Heart left ventricle (tissue), 16 donors: Measurements from ENCODE around the gene ABCC4. TPM values are rescaled to one million over a fixed set of nuclear protein-coding genes. Genes with fewer than 3 reads are reported as not detected.

ENCODE experiments used
- ATAC-seq, 4 donors: fragments of 200-7000 bp; cut with Tn5 transposase; one replicate each; pipeline ENCODE4 v1.9.1; 2020 to 2022; ENCODE audit warnings: moderate library complexity in 4 of 4, mild to moderate bottlenecking in 3 of 4, moderate number of reproducible peaks in 1 of 4
- DNase-seq, 5 donors: peaks; one replicate each; pipeline ENCODE4 v3.0.0-alpha.2; 2020
- H3K27ac ChIP-seq, 12 donors: fragments of 200-600 bp; sonication (generic) in 4 of 12; one replicate each; pipeline versions ENCODE4 v1.5.0 to v1.8.0; 2016 to 2022; ENCODE audit warnings: mild to moderate bottlenecking in 2 of 12
- H3K27me3 ChIP-seq, 9 donors: fragments of 200-600 bp; sonication (generic) in 2 of 9; one replicate each; pipeline versions ENCODE4 v1.5.1 to v1.8.0; 2016 to 2022; ENCODE audit warnings: mild to moderate bottlenecking in 3 of 9
- H3K36me3 ChIP-seq, 9 donors: fragments of 200-600 bp; sonication (generic) in 2 of 9; one replicate each; pipeline versions ENCODE4 v1.5.0 to v1.8.0; 2018 to 2022; ENCODE audit warnings: mild to moderate bottlenecking in 2 of 9
- H3K4me1 ChIP-seq, 12 donors: fragments of 200-600 bp; sonication (generic) in 4 of 12; one replicate each; pipeline versions ENCODE4 v1.5.0 to v1.8.0; 2016 to 2022; ENCODE audit warnings: mild to moderate bottlenecking in 3 of 12
- H3K4me3 ChIP-seq, 12 donors: fragments of 200-600 bp; sonication (generic) in 4 of 12; one replicate each; pipeline versions ENCODE4 v1.5.0 to v1.8.0; 2017 to 2022; ENCODE audit warnings: mild to moderate bottlenecking in 9 of 12, moderate library complexity in 4 of 12
- H3K9me3 ChIP-seq, 12 donors: fragments of 200-600 bp; sonication (generic) in 4 of 12; one replicate each; pipeline versions ENCODE4 v1.5.0 to v1.8.0; 2016 to 2022; ENCODE audit warnings: mild to moderate bottlenecking in 1 of 12
- CTCF ChIP-seq, 12 donors: fragments of 200-600 bp; sonication (generic) in 4 of 12; IDR thresholded peaks; one replicate each; pipeline versions ENCODE4 v1.5.0 to v1.8.0; 2018 to 2022; ENCODE audit warnings: antibody characterized with exemption in 12 of 12, mild to moderate bottlenecking in 5 of 12
- POLR2A ChIP-seq, 2 donors: fragments of 450-650 bp; IDR thresholded peaks; one replicate each; pipeline ENCODE4 v1.6.1; 2017; ENCODE audit warnings: antibody characterized with exemption in 2 of 2, mild to moderate bottlenecking in 2 of 2, moderate library complexity in 2 of 2
- WGBS, 4 donors: extraction: QIAGEN DNeasy Blood & Tissue Kit in 2 of 4; methylation state at CpG; one replicate each; pipeline versions ENCODE4 v1.1.5 to v1.1.7; 2013 to 2018; 5-methylcytosine and 5-hydroxymethylcytosine counted together
- intact Hi-C, 10 donors: fragments of 100-400 bp; cut with DNase I; formaldehyde crosslinking; loops; one replicate each; pipeline versions ENCODE4 v1.11.1 to v1.14.2; 2022
- polyA plus RNA-seq, 2 donors: library from polyadenylated mRNA; stranded (reverse); fragments of 200-250 nt; gene quantifications; one replicate each; pipeline ENCODE4 v1.2.3, GENCODE V29; 2013
- total RNA-seq, 9 donors: library from RNA; depleted of rRNA in 2 of 9; stranded (reverse); fragments of >200 nt in 2 of 9; fragmentation: NEBNext Ultra II Directional in 3 of 9; extraction: Animal tissue kit (Norgen Biotek cat#: 25700) in 3 of 9; gene quantifications; one replicate each; pipeline versions ENCODE4 v1.1.0 to v1.2.4, GENCODE V29; 2016 to 2023
- donor health status: ischemic (EF 13 %, LVEDD 7.1; RV severe dilation, severe dysfunction).
- donor health status: healthy with polysubstance abuse.
- donor health status: DM: no; HTN: yes; CAD: no.
- donor health status: DM: no; HTN: no; CAD: no.
- donor health status: ischemic (EF 25% LVEDD 6.9; RV normal size, moderate dysfunction).
- donor health status: ischemic (EF 25% LVEDD 5.7; RV mildly dilated, moderate dysfunction).
- donor health status: healthy.
- donor health status: DM: yes; HTN: yes; CAD: no.
- donor health status: ischemic (EF 35%, LVEDD 5.7; RV mildly dilated, moderate dysfunction).
- donor health status: nonischemic (EF 11% LVEDD 7.7; RV severe dilation, severe dysfunction).
- donor health status: DM: yes; HTN: yes; CAD: no.
- donor health status: PGD.
- donor health status: ischemic (EF 29% LVEDD 5.4; RV normal size, mild dysfunction).
- donor health status: nonischemic (EF 23%, LVEDD 6.1; RV moderate dilation, normal function).

Gene ABCC4
- total and polyA plus RNA-seq, 11 donors, result 0.69 to 9.0 (median 5.3) TPM

DNA sequence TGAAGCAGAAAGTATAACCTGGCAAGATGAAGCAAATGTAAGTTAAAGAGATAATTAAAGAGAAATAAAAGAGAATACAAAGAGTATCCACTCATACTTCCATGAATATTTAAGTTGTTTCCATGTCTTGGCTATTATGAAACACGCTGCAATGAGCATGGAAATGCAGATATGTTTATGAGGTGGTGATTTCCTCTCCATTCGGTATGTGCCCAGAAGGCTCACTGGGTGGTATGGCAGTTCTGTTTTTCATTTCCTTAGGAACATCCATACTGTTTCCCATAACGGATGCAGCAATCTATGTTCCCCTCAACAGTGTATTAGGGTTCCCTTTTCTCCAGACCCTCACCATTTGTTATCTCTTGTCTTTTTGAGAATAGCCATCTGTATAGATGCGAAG lies 316.3 kb downstream of the ABCC4 start:
- no peak for TF ChIP-seq POLR2A (IDR thresholded peaks at IDR 0.05)
- TF ChIP-seq CTCF (IDR thresholded peaks at IDR 0.05), result no peak
- Histone ChIP-seq H3K4me3 (no peak overlapping the region), H3K9me3 (no peaks in the 10 kb centered on the region), H3K36me3 (no peaks in the 10 kb centered on the region), H3K27me3 (peaks cover 0 to 7% (median 0%) of the 10 kb centered on the region in 9 donors), H3K4me1 (no peaks in the 10 kb centered on the region), H3K27ac (no peak overlapping the region)
- no peak for ATAC-seq
- intact Hi-C loops, result no loop called here
- DNase-seq, result no peak
- 74 to 76% (median 75%) methylated on average over 4 of the region's 4 CpGs for whole genome bisulfite sequencing, 4 donors

DNA sequence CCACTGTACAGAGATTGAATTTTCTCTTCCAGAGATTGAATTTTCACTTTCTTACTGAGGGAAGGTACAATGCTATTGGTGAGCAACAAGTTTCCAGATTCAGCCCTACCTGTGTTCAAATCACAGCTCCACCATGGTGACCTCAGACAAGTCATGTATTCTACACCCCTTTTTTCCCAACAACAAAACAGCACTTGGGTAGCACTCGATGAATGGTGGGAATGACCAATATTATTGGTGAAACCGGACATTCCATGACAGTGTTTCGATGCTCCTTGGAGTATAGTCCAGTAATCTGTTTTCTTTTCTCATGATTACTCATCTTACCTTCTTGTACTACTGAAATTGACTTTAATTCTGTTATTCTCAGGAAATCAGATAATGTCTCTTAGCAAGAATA lies 322.7 kb downstream of the ABCC4 start:
- peaks cover 0 to under 1% (median 0%) of the 10 kb centered on the region in 9 donors for H3K27me3 ChIP-seq
- no peak overlapping the region for H3K4me3 ChIP-seq
- H3K27ac ChIP-seq, result no peak overlapping the region
- no peak for ATAC-seq
- intact Hi-C loops, result no loop called here
- no peaks in the 10 kb centered on the region for H3K4me1 ChIP-seq
- H3K9me3 ChIP-seq, result peaks cover 0 to 9% (median 0%) of the 10 kb centered on the region in 12 donors
- 83 to 90% (median 88%) methylated on average over 3 of the region's 3 CpGs for WGBS, 4 donors
- TF ChIP-seq CTCF (IDR thresholded peaks at IDR 0.05), result no peak
- no peak for TF ChIP-seq POLR2A (IDR thresholded peaks at IDR 0.05)
- no peaks in the 10 kb centered on the region for H3K36me3 ChIP-seq
- DNase-seq, result no peak

- Histone ChIP-seq H3K27me3 (peaks cover 0 to 34% (median 13%) of the 10 kb centered on the region in 9 donors), H3K27ac (no peak overlapping the region), H3K4me1 (no peaks in the 10 kb centered on the region), H3K4me3 (no peak overlapping the region), H3K36me3 (no peaks in the 10 kb centered on the region), H3K9me3 (peaks cover 0 to 9% (median 0%) of the 10 kb centered on the region in 12 donors)
- WGBS, 4 donors, result 64 to 71% (median 69%) methylated on average over 7 of the region's 7 CpGs
- DNase-seq, result no peak
- intact Hi-C loops, result no loop called here
- no peak for ATAC-seq
- TF ChIP-seq POLR2A (IDR thresholded peaks at IDR 0.05) (no peak), CTCF (IDR thresholded peaks at IDR 0.05) (no peak)
Observed at GRCh38 chr13:94974015-94974951, 327.0 kb downstream of the ABCC4 start.

GRCh38 chr13:94972262-94972661 lies 329.0 kb downstream of the ABCC4 start:
- 70 to 75% (median 74%) methylated on average over 4 of the region's 4 CpGs for WGBS, 4 donors

More at GRCh38 chr13:94972262-94972661, 329.0 kb downstream of the ABCC4 start:
- no peak for TF ChIP-seq POLR2A (IDR thresholded peaks at IDR 0.05)
- TF ChIP-seq CTCF (IDR thresholded peaks at IDR 0.05), result no peak
- Histone ChIP-seq H3K27me3 (peaks cover 10 to 54% (median 27%) of the 10 kb centered on the region in 9 donors), H3K4me3 (no peak overlapping the region), H3K9me3 (peaks cover 0 to 9% (median 0%) of the 10 kb centered on the region in 12 donors), H3K36me3 (no peaks in the 10 kb centered on the region), H3K27ac (no peak overlapping the region), H3K4me1 (peaks cover 0 to 15% (median 1%) of the 10 kb centered on the region in 12 donors)
- DNase-seq (no peak), ATAC-seq (no peak)
- intact Hi-C loops, result no loop called here
